ENCODE data around the gene PUS7. TPM values are rescaled to one million over a fixed set of nuclear protein-coding genes. Genes with fewer than 3 reads are reported as not detected.
A peak's percentile ranks its signal among the peaks of the same experiment; 100 is the strongest.

The PUS7 gene, protein sequence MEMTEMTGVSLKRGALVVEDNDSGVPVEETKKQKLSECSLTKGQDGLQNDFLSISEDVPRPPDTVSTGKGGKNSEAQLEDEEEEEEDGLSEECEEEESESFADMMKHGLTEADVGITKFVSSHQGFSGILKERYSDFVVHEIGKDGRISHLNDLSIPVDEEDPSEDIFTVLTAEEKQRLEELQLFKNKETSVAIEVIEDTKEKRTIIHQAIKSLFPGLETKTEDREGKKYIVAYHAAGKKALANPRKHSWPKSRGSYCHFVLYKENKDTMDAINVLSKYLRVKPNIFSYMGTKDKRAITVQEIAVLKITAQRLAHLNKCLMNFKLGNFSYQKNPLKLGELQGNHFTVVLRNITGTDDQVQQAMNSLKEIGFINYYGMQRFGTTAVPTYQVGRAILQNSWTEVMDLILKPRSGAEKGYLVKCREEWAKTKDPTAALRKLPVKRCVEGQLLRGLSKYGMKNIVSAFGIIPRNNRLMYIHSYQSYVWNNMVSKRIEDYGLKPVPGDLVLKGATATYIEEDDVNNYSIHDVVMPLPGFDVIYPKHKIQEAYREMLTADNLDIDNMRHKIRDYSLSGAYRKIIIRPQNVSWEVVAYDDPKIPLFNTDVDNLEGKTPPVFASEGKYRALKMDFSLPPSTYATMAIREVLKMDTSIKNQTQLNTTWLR
- 10 to 100 TPM; 14.1 to 20.6 (median 16.3) TPM for total RNA-seq

DNA sequence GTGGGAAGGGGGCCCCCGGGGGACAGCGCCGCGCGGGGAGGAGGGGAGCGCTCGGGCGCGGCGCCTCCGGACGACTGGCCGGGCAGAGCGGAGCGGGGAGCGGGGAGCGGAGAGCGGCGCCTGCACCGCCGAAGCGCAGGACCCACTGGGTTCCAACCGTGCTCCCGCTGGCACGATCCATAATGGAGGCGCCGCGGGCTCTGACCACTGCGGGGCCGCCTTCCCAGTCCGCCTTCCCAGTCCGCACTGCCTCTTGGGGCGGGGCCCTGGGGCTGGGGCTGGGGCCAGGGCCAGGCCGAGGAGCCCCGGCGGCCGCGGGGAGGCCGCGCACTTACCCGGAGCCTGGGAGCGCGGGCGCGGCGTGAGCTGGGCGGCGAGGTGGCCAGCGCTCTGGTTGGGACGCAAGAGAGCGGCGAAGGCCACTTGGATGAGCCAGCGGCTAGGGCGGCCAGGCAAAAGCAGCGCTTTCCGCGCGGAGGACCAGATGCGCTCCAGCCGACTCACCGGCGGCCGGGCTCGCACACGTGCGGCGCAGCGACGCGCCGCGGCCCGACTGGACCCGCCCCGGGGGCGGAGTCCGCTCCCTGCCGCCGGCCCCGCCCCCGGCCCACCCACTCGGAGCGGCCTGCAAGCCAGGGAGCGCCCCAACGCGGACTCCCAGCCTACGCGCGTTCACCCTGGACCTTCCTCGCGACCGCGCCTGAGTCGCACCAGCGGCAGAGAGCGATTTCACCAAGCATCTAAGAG lies at the start of gene PUS7:
PUS7 (minus strand) TSS at position 555 of the 747 bp plus-strand sequence. CDS start 13,759 bp downstream, outside the sequence.
- H3K4me3 ChIP-seq (ENCODE audit: low read depth, poor library complexity, severe bottlenecking): peak within 1 kb of the TSS; percentile 77
- 0% methylated on average over 36 to 59 of the region's 96 CpGs for WGBS, 2 donors
- DNase-seq (ENCODE audit: low spot score in 2 of 2): peak; percentile 73 to 96
- TF ChIP-seq, protein P1, sequence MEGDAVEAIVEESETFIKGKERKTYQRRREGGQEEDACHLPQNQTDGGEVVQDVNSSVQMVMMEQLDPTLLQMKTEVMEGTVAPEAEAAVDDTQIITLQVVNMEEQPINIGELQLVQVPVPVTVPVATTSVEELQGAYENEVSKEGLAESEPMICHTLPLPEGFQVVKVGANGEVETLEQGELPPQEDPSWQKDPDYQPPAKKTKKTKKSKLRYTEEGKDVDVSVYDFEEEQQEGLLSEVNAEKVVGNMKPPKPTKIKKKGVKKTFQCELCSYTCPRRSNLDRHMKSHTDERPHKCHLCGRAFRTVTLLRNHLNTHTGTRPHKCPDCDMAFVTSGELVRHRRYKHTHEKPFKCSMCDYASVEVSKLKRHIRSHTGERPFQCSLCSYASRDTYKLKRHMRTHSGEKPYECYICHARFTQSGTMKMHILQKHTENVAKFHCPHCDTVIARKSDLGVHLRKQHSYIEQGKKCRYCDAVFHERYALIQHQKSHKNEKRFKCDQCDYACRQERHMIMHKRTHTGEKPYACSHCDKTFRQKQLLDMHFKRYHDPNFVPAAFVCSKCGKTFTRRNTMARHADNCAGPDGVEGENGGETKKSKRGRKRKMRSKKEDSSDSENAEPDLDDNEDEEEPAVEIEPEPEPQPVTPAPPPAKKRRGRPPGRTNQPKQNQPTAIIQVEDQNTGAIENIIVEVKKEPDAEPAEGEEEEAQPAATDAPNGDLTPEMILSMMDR (IDR thresholded peaks at IDR 0.05): no peak
- no peak for TF ChIP-seq POLR2A (IDR thresholded peaks at IDR 0.05)
- intact Hi-C loops (cut with DNase I; ENCODE audit: low total_unique reads): no loop called here

DNA sequence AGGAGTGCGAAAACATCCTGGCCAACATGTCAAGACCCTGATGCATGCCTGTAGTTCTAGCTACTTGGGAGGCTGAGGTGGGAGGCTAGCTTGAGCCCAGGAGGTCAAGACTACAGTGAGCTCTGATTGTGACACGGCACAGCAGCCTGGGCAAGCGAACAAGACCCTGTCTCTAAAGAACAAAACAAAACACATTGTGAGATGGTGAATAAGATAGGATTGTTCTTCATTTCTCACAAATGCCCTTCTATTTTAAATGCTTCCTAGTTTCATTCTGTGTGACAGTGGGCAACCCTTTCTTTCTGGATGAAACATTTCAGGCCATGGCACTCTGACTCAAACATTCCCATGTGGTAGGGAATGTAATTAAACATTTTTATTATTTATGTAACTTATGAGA lies 45.8 kb upstream of the PUS7 start:
- TF ChIP-seq, protein P1 (IDR thresholded peaks at IDR 0.05): no peak
- TF ChIP-seq POLR2A (IDR thresholded peaks at IDR 0.05): no peak
- 85 to 93% methylated on average over 3 of the region's 3 CpGs for WGBS, 2 donors
- H3K4me3 ChIP-seq (ENCODE audit: low read depth, poor library complexity, severe bottlenecking): no peak overlapping the region
- DNase-seq (ENCODE audit: low spot score in 2 of 2): no peak
- intact Hi-C loops (cut with DNase I; ENCODE audit: low total_unique reads): no loop called here

DNA sequence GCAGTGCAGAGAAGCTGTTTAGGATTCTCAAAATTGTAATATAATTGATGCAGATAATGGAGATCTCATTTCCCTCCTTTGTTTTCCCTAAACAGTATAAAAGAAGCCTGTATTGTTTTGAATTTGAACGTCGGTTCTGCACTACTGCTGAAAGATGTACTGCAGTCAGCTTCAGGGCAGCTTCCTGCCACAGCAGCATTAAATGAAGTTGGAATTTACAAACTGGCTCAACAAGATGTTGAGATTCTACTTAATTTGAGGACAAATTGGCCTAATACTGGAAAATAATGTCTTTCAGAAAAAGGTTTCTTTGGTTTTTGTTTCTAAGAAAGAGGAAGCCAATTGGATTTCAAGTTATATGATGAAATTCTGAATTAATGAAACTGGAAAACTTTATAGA lies 45.0 kb upstream of the PUS7 start:
- no peak overlapping the region for H3K4me3 ChIP-seq (ENCODE audit: low read depth, poor library complexity, severe bottlenecking)
- intact Hi-C loops (cut with DNase I; ENCODE audit: low total_unique reads): no loop called here
- TF ChIP-seq POLR2A (IDR thresholded peaks at IDR 0.05): no peak
- TF ChIP-seq, protein P1 (IDR thresholded peaks at IDR 0.05): no peak
- WGBS, 2 donors: 52 to 78% methylated on average over 2 of the region's 2 CpGs
- no peak for DNase-seq (ENCODE audit: low spot score in 2 of 2)

DNA sequence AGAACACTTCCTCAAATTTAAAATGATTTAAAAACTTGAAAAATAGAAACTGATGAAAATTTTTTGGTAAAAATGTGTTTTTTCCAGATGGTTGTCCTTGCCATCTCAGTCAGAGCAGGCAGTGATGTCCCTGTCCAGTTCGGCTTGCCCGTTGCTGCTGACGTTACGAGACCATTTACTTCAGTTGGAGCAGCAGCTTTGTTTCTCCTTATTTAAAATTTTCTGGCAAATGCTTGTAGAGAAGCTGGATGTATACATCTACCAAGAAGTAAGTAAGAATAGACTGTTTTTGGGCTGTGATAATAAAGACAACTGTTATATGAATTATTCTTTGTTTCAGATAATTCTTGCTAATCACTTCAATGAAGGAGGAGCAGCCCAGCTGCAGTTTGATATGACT lies 43.1 kb upstream of the PUS7 start:
- intact Hi-C loops (cut with DNase I; ENCODE audit: low total_unique reads): no loop called here
- 96 to 98% methylated on average over 4 of the region's 4 CpGs for WGBS, 2 donors
- DNase-seq (ENCODE audit: low spot score in 2 of 2): no peak
- no peak overlapping the region for H3K4me3 ChIP-seq (ENCODE audit: low read depth, poor library complexity, severe bottlenecking)
- TF ChIP-seq POLR2A (IDR thresholded peaks at IDR 0.05): no peak
- TF ChIP-seq, protein P1 (IDR thresholded peaks at IDR 0.05): no peak

DNA sequence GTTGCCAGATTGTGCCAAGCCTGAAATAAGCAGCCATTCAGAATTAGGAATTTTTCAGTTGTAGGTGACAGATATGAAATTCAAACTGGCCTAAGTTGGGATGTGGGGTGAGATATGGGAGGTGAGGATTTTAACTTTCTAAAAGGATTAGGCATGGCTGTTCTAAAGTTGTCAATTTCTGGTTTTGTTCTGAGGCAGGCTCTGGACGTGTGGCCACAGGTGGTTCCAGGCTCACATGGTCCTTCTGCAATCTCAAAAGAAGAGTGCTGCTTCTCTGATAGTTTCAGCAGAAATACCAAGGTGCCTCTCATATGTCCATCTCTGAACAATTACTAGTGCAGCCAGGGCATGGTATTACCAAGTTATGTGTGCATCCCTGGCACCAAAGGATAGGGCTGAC lies 37.9 kb upstream of the PUS7 start:
- 88 to 100% methylated on average over 1 of the region's 1 CpG for WGBS, 2 donors
- H3K4me3 ChIP-seq (ENCODE audit: low read depth, poor library complexity, severe bottlenecking): no peak overlapping the region
- no peak for TF ChIP-seq POLR2A (IDR thresholded peaks at IDR 0.05)
- TF ChIP-seq, protein P1 (IDR thresholded peaks at IDR 0.05): no peak
- DNase-seq (ENCODE audit: low spot score in 2 of 2): no peak
- intact Hi-C loops (cut with DNase I; ENCODE audit: low total_unique reads): no loop called here
